Ishikawa (cell line): ENCODE measurements around the gene GLI3.

Experiments
- CREB1 ChIP-seq: IDR thresholded peaks from 2 replicates; pipeline ENCODE4 v1.6.1; 2012; ENCODE audit warnings: low read depth
- EP300 ChIP-seq: IDR thresholded peaks from 2 replicates; pipeline ENCODE4 v1.6.1; 2012; ENCODE audit warnings: borderline replicate concordance
- MAX ChIP-seq: IDR thresholded peaks from 2 replicates; pipeline ENCODE4 v1.6.1; 2012
- NFIC ChIP-seq: IDR thresholded peaks from 2 replicates; pipeline ENCODE4 v1.6.1; 2012
- TAF1 ChIP-seq: IDR thresholded peaks from 2 replicates; pipeline ENCODE4 v1.6.1; 2012; ENCODE audit warnings: low read depth, mild to moderate bottlenecking
- YY1 ChIP-seq: IDR thresholded peaks from 2 replicates; pipeline ENCODE4 v1.6.1; 2012; ENCODE audit warnings: low read depth
- ZBTB7A ChIP-seq: IDR thresholded peaks from 2 replicates; pipeline ENCODE4 v1.6.1; 2012; ENCODE audit warnings: low read depth
- TF ChIP-seq, protein P1 (sequence below): IDR thresholded peaks from 2 replicates; pipeline ENCODE4 v1.6.1; 2012; ENCODE audit warnings: low read depth, mild to moderate bottlenecking
- TF ChIP-seq, protein P2 (sequence below): IDR thresholded peaks from 2 replicates; pipeline ENCODE4 v1.6.1; 2012

DNA sequence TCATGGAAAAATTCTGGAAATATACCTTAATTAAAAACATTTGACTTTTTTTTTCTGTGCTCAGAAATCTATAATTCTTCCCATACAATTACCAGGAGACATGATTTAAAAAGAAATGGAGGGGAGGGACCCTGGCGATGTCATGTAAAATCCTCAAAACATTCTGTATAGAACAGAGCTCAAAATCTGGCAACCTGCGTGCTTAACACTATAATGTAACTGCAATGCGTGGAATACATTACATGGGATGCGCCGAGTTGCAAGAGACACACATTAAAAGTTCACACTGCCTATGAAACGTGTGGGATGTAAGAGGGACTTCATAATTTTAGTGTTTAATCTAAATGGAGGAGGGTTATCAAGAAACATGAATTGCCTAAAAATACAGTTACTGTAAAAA, 215.0 kb downstream of the GLI3 start:
- TF ChIP-seq, protein P1, sequence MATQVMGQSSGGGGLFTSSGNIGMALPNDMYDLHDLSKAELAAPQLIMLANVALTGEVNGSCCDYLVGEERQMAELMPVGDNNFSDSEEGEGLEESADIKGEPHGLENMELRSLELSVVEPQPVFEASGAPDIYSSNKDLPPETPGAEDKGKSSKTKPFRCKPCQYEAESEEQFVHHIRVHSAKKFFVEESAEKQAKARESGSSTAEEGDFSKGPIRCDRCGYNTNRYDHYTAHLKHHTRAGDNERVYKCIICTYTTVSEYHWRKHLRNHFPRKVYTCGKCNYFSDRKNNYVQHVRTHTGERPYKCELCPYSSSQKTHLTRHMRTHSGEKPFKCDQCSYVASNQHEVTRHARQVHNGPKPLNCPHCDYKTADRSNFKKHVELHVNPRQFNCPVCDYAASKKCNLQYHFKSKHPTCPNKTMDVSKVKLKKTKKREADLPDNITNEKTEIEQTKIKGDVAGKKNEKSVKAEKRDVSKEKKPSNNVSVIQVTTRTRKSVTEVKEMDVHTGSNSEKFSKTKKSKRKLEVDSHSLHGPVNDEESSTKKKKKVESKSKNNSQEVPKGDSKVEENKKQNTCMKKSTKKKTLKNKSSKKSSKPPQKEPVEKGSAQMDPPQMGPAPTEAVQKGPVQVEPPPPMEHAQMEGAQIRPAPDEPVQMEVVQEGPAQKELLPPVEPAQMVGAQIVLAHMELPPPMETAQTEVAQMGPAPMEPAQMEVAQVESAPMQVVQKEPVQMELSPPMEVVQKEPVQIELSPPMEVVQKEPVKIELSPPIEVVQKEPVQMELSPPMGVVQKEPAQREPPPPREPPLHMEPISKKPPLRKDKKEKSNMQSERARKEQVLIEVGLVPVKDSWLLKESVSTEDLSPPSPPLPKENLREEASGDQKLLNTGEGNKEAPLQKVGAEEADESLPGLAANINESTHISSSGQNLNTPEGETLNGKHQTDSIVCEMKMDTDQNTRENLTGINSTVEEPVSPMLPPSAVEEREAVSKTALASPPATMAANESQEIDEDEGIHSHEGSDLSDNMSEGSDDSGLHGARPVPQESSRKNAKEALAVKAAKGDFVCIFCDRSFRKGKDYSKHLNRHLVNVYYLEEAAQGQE, result no peak
- TF ChIP-seq TAF1, result no peak
- TF ChIP-seq, protein P2, sequence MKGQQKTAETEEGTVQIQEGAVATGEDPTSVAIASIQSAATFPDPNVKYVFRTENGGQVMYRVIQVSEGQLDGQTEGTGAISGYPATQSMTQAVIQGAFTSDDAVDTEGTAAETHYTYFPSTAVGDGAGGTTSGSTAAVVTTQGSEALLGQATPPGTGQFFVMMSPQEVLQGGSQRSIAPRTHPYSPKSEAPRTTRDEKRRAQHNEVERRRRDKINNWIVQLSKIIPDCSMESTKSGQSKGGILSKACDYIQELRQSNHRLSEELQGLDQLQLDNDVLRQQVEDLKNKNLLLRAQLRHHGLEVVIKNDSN, result no peak
- TF ChIP-seq MAX, result no peak
- TF ChIP-seq EP300, result no peak
- no peak for TF ChIP-seq YY1
- TF ChIP-seq ZBTB7A, result no peak
- TF ChIP-seq NFIC, result no peak
- TF ChIP-seq CREB1, result no peak
